Erythroblast (primary cell): Measurements from ENCODE around the gene RAP1A.

Source experiments
- DNase-seq, 2 experiments: peaks; one replicate each; lab custom pipeline; 2025; lab: John Stamatoyannopoulos, UW
- GATA1 ChIP-seq: IDR thresholded peaks from 2 replicates; pipeline ENCODE4 v1.6.1; 2011; ENCODE audit warnings: low read depth, mild to moderate bottlenecking, control low read depth, low read length, moderate library complexity
- POLR2A ChIP-seq: IDR thresholded peaks from 2 replicates; pipeline ENCODE4 v1.6.1; 2011; ENCODE audit warnings: mild to moderate bottlenecking, low read length

Gene RAP1A

GRCh38 chr1:111761717-111762116 lies 142.1 kb downstream of the RAP1A start:
- TF ChIP-seq POLR2A (no peak), GATA1 (no peak)
- DNase-seq: no peak

GRCh38 chr1:111762332-111762731 lies 142.7 kb downstream of the RAP1A start:
- TF ChIP-seq POLR2A (no peak), GATA1 (no peak)
- no peak for DNase-seq
